ENCODE data around the gene MAPK8. TPM values are rescaled to one million over a fixed set of nuclear protein-coding genes. Genes with fewer than 3 reads are reported as not detected.
"Not testable (repeated sequence)": the region's sequence is repeated elsewhere in the genome, so short reads cannot be mapped to it uniquely, and the experiment has no call there.

MAPK8 gene
- total and polyA plus RNA-seq, 3 experiments from 2014 or later: 20.5 to 43.5 (median 38.8) TPM

DNA sequence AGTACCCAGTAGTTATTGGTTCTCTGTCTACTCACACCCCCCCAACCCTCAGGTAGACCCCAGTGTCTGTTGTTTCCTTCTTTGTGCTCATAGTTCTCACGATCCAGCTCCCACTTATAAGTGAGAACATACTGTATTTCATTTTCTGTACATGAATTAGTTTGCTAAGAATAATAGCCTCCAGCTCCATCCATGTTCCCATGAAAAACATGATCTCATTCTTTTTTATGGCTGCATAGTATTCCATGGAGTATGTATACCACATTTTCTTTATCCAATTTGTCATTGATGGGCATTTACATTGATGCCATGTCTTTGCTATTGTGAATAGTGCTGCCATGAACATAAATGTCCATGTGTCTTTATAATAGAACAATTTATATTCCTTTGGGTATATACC is 29.4 kb upstream of the MAPK8 start:
- H3K27me3 Mint-ChIP-seq: peaks cover 4 to 36% of the 10 kb centered on the region in 2 donors
- ChIA-PET POLR2A (no interaction called here), CTCF (no interaction called here)
- H3K27me3 ChIP-seq (ENCODE audit: insufficient read depth, low read length, poor library complexity, severe bottlenecking): no peaks in the 10 kb centered on the region
- peaks cover 4 to 14% (median 10%) of the 10 kb centered on the region in 5 donors for H3K9me3 Mint-ChIP-seq
- H3K4me1 Mint-ChIP-seq: no peaks in the 10 kb centered on the region
- no peaks in the 10 kb centered on the region for H3K9me3 ChIP-seq (ENCODE audit: low read length)
- no peak for DNase-seq
- H3K4me1 ChIP-seq (ENCODE audit: insufficient read depth, low read length): no peaks in the 10 kb centered on the region
- H3K27ac Mint-ChIP-seq: no peak overlapping the region
- H3K36me3 ChIP-seq (ENCODE audit: insufficient read depth, low read length): no peaks in the 10 kb centered on the region
- H3K36me3 Mint-ChIP-seq: peaks cover 0 to 7% (median 0%) of the 10 kb centered on the region in 3 donors
- no peak overlapping the region for H3K27ac ChIP-seq (ENCODE audit: low read depth, low read length)
- H3K4me3 ChIP-seq (ENCODE audit: low read length): no peak overlapping the region
- H3K4me3 Mint-ChIP-seq: no peak overlapping the region

DNA sequence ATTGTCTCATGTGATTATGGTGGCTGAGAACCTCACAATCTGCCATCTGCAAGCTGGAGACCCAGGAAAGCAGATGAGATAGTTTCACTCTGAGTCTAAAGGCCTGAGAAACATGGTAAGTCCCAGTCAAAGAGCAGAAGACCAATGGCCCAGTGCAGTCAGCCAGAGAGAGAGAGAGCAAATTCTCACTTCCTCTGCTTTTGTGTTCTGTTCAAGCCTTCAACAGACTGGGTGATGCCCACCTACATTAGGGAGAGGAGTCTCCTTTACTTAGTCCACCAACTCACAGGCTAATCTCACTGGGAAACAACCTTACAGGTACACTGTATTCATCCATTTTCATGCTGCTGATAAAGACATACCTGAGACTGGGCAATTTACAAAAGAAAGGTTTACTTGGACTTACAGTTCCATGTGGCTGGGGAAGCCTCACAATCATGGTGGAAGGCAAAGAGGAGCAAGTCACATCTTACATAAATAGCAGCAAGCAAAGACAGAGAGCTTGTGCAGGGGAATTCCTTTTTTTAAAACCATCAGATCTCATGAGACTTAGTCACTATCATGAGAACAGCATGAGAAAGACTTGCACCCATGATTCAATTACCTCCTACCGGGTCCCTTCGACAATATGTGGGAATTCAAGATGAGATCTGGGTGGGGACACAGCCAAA is 27.3 kb upstream of the MAPK8 start:
- ChIA-PET CTCF (no interaction called here), POLR2A (no interaction called here)
- DNase-seq: no peak
- no peaks in the 10 kb centered on the region for H3K9me3 ChIP-seq (ENCODE audit: low read length)
- H3K4me1 ChIP-seq (ENCODE audit: insufficient read depth, low read length): no peaks in the 10 kb centered on the region
- Mint-ChIP-seq H3K27ac (no peak overlapping the region), H3K4me3 (no peak overlapping the region), H3K9me3 (peaks cover 4 to 16% (median 10%) of the 10 kb centered on the region in 5 donors), H3K4me1 (no peaks in the 10 kb centered on the region), H3K27me3 (peaks cover 0 to 44% of the 10 kb centered on the region in 2 donors), H3K36me3 (peaks cover 0 to 7% (median 0%) of the 10 kb centered on the region in 3 donors)
- H3K4me3 ChIP-seq (ENCODE audit: low read length): no peak overlapping the region
- H3K27ac ChIP-seq (ENCODE audit: low read depth, low read length): no peak overlapping the region
- no peaks in the 10 kb centered on the region for H3K27me3 ChIP-seq (ENCODE audit: insufficient read depth, low read length, poor library complexity, severe bottlenecking)
- no peaks in the 10 kb centered on the region for H3K36me3 ChIP-seq (ENCODE audit: insufficient read depth, low read length)

DNA sequence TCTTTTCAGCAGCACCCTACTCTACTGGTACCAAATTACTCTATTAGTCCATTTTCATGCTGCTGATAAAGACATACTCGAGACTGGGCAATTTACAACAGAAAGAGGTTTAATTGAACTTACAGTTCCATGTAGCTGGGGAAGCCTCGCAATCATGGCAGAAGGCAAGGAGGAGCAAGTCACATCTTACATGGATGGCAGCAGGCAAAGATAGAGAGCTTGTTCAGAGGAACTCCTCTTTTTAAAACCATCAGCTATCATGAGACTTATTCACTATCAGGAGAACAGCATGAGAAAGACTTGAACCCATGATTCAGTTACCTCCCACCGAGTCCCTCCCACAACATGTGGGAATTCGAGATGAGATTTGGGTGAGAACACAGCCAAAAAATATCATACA is 24.8 kb upstream of the MAPK8 start:
- H3K4me1 Mint-ChIP-seq; H3K27ac Mint-ChIP-seq; DNase-seq; H3K9me3 ChIP-seq (ENCODE audit: low read length); H3K27ac ChIP-seq (ENCODE audit: low read depth, low read length); H3K27me3 ChIP-seq (ENCODE audit: insufficient read depth, low read length, poor library complexity, severe bottlenecking); H3K4me3 ChIP-seq (ENCODE audit: low read length); H3K4me3 Mint-ChIP-seq; H3K36me3 Mint-ChIP-seq; CTCF ChIA-PET; H3K36me3 ChIP-seq (ENCODE audit: insufficient read depth, low read length); POLR2A ChIA-PET; H3K4me1 ChIP-seq (ENCODE audit: insufficient read depth, low read length): not testable (repeated sequence)
- Mint-ChIP-seq H3K9me3 (peaks cover 4 to 21% (median 13%) of the 10 kb centered on the region in 5 donors), H3K27me3 (peaks cover 11 to 69% of the 10 kb centered on the region in 2 donors)

DNA sequence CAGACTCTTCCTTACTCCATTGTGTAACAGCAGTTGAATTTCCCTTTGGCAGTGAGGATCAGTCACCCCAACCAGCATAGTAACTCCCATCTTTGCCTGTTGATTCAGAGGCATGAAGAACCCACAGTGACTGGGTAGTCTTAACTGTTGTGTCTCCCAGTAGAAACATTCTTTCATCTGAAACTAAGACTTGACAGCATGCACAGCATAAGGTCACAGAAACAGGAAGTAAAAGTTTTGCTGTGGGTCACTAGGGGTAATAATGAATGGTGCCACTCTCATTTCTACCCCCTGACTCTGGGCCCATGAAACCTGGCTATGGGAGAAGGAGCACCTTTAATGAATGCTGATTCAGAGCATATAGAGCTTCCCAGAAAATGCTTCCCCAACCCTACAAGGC is 23.6 kb upstream of the MAPK8 start:
- no peaks in the 10 kb centered on the region for H3K27me3 ChIP-seq (ENCODE audit: insufficient read depth, low read length, poor library complexity, severe bottlenecking)
- H3K27me3 Mint-ChIP-seq: peaks cover 11 to 67% of the 10 kb centered on the region in 2 donors
- H3K27ac ChIP-seq (ENCODE audit: low read depth, low read length): no peak overlapping the region
- H3K27ac Mint-ChIP-seq: no peak overlapping the region
- POLR2A ChIA-PET: no interaction called here
- H3K4me1 ChIP-seq (ENCODE audit: insufficient read depth, low read length): no peaks in the 10 kb centered on the region
- no peaks in the 10 kb centered on the region for H3K36me3 ChIP-seq (ENCODE audit: insufficient read depth, low read length)
- H3K4me1 Mint-ChIP-seq: no peaks in the 10 kb centered on the region
- no peak overlapping the region for H3K4me3 Mint-ChIP-seq
- H3K36me3 Mint-ChIP-seq: peaks cover 0 to 7% (median 0%) of the 10 kb centered on the region in 3 donors
- peaks cover 4 to 20% (median 13%) of the 10 kb centered on the region in 5 donors for H3K9me3 Mint-ChIP-seq
- DNase-seq: no peak
- CTCF ChIA-PET: no interaction called here
- no peak overlapping the region for H3K4me3 ChIP-seq (ENCODE audit: low read length)
- H3K9me3 ChIP-seq (ENCODE audit: low read length): no peaks in the 10 kb centered on the region

DNA sequence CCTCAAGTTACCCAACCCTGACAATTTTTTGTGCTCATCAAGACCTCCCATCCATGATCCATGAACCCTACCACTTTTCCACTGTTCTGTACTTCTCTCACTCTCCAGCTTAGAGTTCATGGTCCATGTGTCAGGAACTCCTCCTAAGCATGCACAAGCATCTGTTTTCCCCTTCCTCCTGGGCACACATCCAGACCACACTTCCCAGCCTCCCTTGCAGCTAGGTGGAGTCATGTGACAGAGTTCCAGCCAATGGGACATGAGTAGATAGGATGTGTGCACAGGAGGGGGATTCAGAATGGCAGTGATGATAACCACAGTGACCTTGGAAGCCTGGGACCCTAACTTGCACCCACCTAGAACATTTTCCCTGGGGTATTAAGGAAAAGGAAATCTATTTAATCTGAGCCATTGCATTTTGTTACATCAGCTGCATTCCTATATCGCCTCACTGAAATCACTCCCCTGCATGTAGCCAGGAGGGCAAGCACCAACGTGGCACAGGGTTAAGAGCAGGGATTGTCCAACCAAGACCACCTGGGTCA is 22.4 kb upstream of the MAPK8 start:
- Histone ChIP-seq H3K4me1 (ENCODE audit: insufficient read depth, low read length) (no peaks in the 10 kb centered on the region), H3K4me3 (ENCODE audit: low read length) (no peak overlapping the region), H3K27ac (ENCODE audit: low read depth, low read length) (no peak overlapping the region), H3K27me3 (ENCODE audit: insufficient read depth, low read length, poor library complexity, severe bottlenecking) (no peaks in the 10 kb centered on the region), H3K9me3 (ENCODE audit: low read length) (no peaks in the 10 kb centered on the region), H3K36me3 (ENCODE audit: insufficient read depth, low read length) (no peaks in the 10 kb centered on the region)
- Mint-ChIP-seq H3K36me3 (peaks cover 0 to 7% (median 0%) of the 10 kb centered on the region in 3 donors), H3K4me3 (no peak overlapping the region), H3K27ac (no peak overlapping the region), H3K4me1 (peaks cover 0 to 6% (median 0%) of the 10 kb centered on the region in 3 donors), H3K9me3 (peaks cover 4 to 18% (median 13%) of the 10 kb centered on the region in 5 donors), H3K27me3 (peaks cover 11 to 58% of the 10 kb centered on the region in 2 donors)
- DNase-seq: no peak
- ChIA-PET CTCF (no interaction called here), POLR2A (no interaction called here)

DNA sequence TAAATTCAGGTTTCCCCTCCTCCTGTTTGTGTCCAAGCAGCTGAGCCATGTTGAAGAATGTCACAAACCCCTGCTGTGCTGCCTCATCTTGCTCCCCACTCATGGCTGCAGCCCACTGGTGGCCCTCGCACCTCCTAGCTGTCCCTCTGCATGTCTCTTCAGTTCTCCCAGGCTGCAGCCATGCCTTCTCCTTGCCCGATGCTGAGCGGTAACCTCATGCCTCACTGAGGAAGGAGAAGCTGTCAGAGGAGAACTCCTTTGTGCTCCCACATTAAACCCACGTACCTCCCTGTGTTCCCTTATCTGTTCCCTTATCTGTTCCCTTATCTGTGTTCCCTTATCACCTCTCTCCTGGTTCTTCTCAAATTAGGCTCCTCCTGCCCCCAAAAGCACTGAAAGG is 21.7 kb upstream of the MAPK8 start:
- Histone ChIP-seq H3K4me1 (ENCODE audit: insufficient read depth, low read length) (no peaks in the 10 kb centered on the region), H3K4me3 (ENCODE audit: low read length) (no peak overlapping the region), H3K27me3 (ENCODE audit: insufficient read depth, low read length, poor library complexity, severe bottlenecking) (no peaks in the 10 kb centered on the region), H3K9me3 (ENCODE audit: low read length) (no peaks in the 10 kb centered on the region), H3K36me3 (ENCODE audit: insufficient read depth, low read length) (no peaks in the 10 kb centered on the region), H3K27ac (ENCODE audit: low read depth, low read length) (no peak overlapping the region)
- Mint-ChIP-seq H3K27me3 (peaks cover 12 to 53% of the 10 kb centered on the region in 2 donors), H3K27ac (no peak overlapping the region), H3K9me3 (peaks cover 4 to 17% (median 13%) of the 10 kb centered on the region in 5 donors), H3K4me1 (peaks cover 4 to 10% (median 4%) of the 10 kb centered on the region in 3 donors), H3K4me3 (no peak overlapping the region), H3K36me3 (peaks cover 0 to 7% (median 0%) of the 10 kb centered on the region in 3 donors)
- DNase-seq: no peak
- ChIA-PET POLR2A (no interaction called here), CTCF (no interaction called here)

DNA sequence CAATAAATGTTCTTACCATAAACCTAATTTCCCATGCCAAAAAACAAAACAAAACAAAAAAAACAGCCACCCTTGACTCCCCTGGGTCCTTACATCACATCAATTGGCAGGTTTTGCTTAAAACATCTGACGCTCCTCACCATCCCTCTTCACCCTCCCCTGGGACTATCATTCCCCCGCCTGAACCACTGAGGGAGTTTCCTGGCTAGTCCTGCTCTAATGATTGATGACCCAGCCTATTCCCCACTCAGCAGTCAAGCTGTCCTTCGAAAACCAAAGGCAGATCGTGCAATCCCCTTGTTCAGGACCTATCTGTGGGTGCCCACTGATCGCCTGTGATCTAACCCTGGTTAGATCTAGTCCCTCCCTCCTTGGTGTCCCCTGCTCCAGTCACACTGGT is 20.8 kb upstream of the MAPK8 start:
- no peak overlapping the region for H3K27ac Mint-ChIP-seq
- H3K4me3 Mint-ChIP-seq: no peak overlapping the region
- H3K27me3 ChIP-seq (ENCODE audit: insufficient read depth, low read length, poor library complexity, severe bottlenecking): no peaks in the 10 kb centered on the region
- H3K27me3 Mint-ChIP-seq: peaks cover 12 to 55% of the 10 kb centered on the region in 2 donors
- DNase-seq: no peak
- peaks cover 4 to 17% (median 13%) of the 10 kb centered on the region in 5 donors for H3K9me3 Mint-ChIP-seq
- POLR2A ChIA-PET: no interaction called here
- peaks cover 5 to 13% (median 8%) of the 10 kb centered on the region in 3 donors for H3K4me1 Mint-ChIP-seq
- peaks cover 0 to 7% (median 0%) of the 10 kb centered on the region in 3 donors for H3K36me3 Mint-ChIP-seq
- no peak overlapping the region for H3K27ac ChIP-seq (ENCODE audit: low read depth, low read length)
- no peak overlapping the region for H3K4me3 ChIP-seq (ENCODE audit: low read length)
- no peaks in the 10 kb centered on the region for H3K9me3 ChIP-seq (ENCODE audit: low read length)
- H3K36me3 ChIP-seq (ENCODE audit: insufficient read depth, low read length): no peaks in the 10 kb centered on the region
- CTCF ChIA-PET: no interaction called here
- H3K4me1 ChIP-seq (ENCODE audit: insufficient read depth, low read length): no peaks in the 10 kb centered on the region

DNA sequence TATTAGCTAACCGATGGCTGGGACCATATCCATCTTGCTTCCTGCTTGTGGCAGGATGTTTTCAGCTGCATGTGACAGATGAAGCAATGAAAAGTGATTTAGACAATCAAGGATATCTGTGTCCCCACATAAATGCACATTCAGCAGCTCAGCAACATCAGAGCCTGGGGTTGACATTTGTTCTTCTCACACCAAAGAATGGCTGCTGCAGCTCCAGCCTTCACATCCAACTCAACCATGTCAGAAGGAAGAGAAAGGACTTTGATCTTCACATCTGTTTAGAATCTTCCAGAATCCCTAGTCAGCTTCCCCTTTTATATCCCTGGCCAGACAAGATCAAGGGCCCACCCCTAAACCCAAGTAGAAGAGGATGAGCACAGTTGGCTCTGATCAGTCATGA is 20.1 kb upstream of the MAPK8 start:
- H3K27me3 ChIP-seq (ENCODE audit: insufficient read depth, low read length, poor library complexity, severe bottlenecking): no peaks in the 10 kb centered on the region

More for the DNA sequence above, 20.1 kb upstream of the MAPK8 start:
- POLR2A ChIA-PET: no interaction called here
- Histone ChIP-seq H3K4me3 (ENCODE audit: low read length) (no peak overlapping the region), H3K4me1 (ENCODE audit: insufficient read depth, low read length) (no peaks in the 10 kb centered on the region), H3K36me3 (ENCODE audit: insufficient read depth, low read length) (no peaks in the 10 kb centered on the region), H3K27ac (ENCODE audit: low read depth, low read length) (no peak overlapping the region), H3K9me3 (ENCODE audit: low read length) (no peaks in the 10 kb centered on the region)
- Mint-ChIP-seq H3K4me1 (peaks cover 5 to 13% (median 8%) of the 10 kb centered on the region in 3 donors), H3K27ac (no peak overlapping the region), H3K27me3 (peaks cover 14 to 52% of the 10 kb centered on the region in 2 donors), H3K9me3 (peaks cover under 1 to 14% (median 8%) of the 10 kb centered on the region in 5 donors), H3K36me3 (peaks cover 0 to 4% (median 0%) of the 10 kb centered on the region in 3 donors), H3K4me3 (no peak overlapping the region)
- DNase-seq: no peak
- CTCF ChIA-PET: no interaction called here
